ENCODE data around the gene ACP4. TPM values are rescaled to one million over a fixed set of nuclear protein-coding genes. Genes with fewer than 3 reads are reported as not detected.
A peak's percentile ranks its signal among the peaks of the same experiment; 100 is the strongest.

The ACP4 gene
- total RNA-seq, 1 donor from 2014 or later, result not detected

DNA sequence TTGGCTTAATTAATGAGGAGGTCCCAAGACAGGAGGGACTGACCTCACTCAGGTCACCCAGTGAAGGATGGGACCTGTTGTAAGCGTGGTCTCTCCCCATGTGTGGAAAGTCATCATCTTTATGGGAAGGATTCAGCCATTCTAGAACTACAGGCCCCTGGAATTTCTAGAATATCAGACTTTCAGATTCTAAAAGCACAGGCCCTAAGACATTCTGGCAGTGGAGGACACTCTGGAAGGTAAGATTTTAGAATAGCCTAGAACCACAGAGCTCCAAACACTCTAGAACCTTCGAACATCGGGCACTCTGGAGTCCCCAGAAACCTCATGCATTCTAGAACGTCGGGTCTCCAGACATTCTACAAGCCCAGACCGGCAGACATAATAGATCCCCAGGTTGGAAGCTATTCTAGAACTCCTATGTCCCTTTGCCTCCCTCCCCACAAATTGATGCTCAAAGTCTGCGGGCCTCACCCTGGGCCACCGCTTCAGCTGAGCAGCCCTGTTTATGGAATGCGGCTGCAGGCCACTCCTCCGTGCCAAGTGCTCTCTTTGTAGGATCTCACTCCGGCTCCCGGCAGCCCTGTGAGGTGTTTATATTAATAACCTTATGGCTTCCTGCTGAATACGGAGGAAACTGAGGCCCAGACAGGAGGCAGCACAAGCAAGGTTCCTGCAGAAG lies 45.0 kb downstream of the ACP4 start:
- Histone ChIP-seq H3K27me3 (no peaks in the 10 kb centered on the region), H3K27ac (no peak overlapping the region)
- intact Hi-C loops (cut with DNase I), result no loop called here

DNA sequence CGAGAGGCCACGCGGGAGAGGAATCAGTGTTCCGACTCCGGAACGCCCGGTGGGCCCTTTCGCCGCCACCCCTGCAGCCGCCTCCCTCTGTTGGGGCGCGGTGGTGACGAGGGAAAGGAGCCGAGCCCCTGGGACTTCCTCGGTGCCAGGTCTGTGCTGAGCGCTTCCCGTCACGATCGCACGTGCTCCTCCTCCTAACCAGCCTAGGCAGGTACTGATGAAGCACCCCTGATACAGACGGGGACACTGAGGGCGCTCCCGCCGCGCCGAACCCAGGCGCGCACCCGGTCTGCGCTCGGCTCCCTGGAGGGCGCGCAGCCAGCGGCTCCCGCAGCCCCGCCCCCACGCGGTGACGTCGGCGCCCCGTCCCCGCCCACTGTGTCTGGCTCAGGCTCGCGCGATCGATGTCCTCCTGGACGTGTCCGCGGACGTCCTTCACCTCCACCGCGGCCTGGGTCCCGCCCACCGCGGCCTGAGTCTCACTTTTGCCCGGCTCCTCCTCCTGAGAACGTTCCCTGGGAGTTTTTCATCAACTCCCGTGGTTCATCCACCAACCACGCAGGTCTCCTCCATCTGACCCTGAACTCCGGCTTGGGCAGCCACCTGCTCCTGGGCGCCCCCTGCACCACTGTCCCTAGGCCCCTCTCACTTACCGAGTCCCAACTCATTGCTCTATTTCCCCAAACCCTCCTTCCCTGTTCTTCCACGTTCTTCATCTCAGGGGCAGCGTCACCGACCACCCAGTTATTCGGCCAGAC lies 45.7 kb downstream of the ACP4 start:
- Histone ChIP-seq H3K4me1 (no peaks in the 10 kb centered on the region), H3K4me3 (peak overlapping the region; percentile 57 to 64), H3K36me3 (no peaks in the 10 kb centered on the region), H3K27ac (no peak overlapping the region), H3K9me3 (no peaks in the 10 kb centered on the region), H3K27me3 (no peaks in the 10 kb centered on the region)
- TF ChIP-seq, protein P1, sequence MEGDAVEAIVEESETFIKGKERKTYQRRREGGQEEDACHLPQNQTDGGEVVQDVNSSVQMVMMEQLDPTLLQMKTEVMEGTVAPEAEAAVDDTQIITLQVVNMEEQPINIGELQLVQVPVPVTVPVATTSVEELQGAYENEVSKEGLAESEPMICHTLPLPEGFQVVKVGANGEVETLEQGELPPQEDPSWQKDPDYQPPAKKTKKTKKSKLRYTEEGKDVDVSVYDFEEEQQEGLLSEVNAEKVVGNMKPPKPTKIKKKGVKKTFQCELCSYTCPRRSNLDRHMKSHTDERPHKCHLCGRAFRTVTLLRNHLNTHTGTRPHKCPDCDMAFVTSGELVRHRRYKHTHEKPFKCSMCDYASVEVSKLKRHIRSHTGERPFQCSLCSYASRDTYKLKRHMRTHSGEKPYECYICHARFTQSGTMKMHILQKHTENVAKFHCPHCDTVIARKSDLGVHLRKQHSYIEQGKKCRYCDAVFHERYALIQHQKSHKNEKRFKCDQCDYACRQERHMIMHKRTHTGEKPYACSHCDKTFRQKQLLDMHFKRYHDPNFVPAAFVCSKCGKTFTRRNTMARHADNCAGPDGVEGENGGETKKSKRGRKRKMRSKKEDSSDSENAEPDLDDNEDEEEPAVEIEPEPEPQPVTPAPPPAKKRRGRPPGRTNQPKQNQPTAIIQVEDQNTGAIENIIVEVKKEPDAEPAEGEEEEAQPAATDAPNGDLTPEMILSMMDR (IDR thresholded peaks at IDR 0.05), result no peak
- intact Hi-C loops (cut with DNase I), result no loop called here
- no peak for DNase-seq (ENCODE audit: low spot score in 2 of 2)

More for the DNA sequence above, 45.0 kb downstream of the ACP4 start:
- Histone ChIP-seq H3K4me3 (peak overlapping the region; percentile 57 to 64), H3K9me3 (no peaks in the 10 kb centered on the region), H3K36me3 (no peaks in the 10 kb centered on the region), H3K4me1 (no peaks in the 10 kb centered on the region)
- TF ChIP-seq, protein P1 (IDR thresholded peaks at IDR 0.05), result no peak
- no peak for DNase-seq (ENCODE audit: low spot score in 2 of 2)

DNA sequence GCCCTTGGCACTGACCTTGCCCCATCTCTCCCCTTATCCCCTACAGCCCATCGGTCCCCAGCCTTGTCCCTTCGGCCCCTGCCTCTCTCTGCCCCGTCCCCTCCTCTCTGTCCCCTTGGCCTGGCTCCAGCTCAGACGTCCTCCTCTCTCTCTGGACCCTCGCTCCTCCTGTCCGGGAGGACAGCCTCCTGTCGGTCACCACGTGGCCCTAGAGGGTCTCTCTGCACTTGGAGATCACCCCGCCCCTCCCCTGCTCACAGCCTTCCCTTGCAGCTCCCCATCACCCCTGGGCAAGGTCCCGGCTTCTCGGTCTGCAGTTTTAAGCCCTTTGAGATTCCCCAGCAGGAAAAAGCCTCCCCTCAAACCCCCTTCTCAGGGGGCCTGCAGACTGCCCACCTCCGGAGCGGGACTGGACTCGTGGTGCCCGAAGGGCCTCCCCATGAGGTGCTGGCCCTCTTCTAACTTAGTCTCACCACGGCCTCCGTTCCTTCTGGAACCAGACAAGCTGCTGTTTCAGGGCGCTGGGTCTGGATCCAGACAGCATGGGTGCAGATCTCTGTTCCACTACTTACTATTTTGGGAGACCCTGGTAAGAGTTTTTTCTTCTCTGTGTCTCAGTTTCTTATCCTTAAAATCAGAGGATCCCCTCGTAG lies 46.5 kb downstream of the ACP4 start:
- H3K27ac ChIP-seq, result no peak overlapping the region
- no peaks in the 10 kb centered on the region for H3K27me3 ChIP-seq
- no peak for DNase-seq (ENCODE audit: low spot score in 2 of 2)
- H3K9me3 ChIP-seq, result no peaks in the 10 kb centered on the region
- H3K4me3 ChIP-seq, result no peak overlapping the region
- TF ChIP-seq, protein P1 (IDR thresholded peaks at IDR 0.05), result no peak
- intact Hi-C loops (cut with DNase I), result no loop called here
- H3K36me3 ChIP-seq, result no peaks in the 10 kb centered on the region
- no peaks in the 10 kb centered on the region for H3K4me1 ChIP-seq

DNA sequence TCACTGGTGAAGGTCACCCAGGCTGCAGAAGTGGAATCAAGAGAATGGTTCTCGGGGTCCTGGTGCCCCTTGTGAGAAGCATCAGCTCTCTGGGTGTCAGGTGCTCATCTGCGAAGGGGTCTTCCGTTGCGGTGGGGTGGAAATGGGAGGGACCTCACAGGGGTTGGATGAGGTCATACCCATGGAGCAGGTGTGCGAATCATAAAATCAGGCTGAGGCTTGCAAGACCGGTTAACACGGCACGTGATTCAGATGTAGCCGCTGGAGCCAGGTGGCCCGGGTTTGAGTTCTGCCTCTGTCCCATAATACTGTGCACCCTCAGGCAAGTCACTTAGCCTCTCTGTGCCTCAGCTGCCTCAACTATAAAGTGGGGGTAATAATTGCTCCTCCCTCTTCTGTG lies 47.1 kb downstream of the ACP4 start:
- no peaks in the 10 kb centered on the region for H3K9me3 ChIP-seq
- no peaks in the 10 kb centered on the region for H3K4me1 ChIP-seq
- H3K36me3 ChIP-seq, result no peaks in the 10 kb centered on the region
- intact Hi-C loops (cut with DNase I), result no loop called here
- no peak overlapping the region for H3K4me3 ChIP-seq
- TF ChIP-seq, protein P1 (IDR thresholded peaks at IDR 0.05), result no peak
- no peak for DNase-seq (ENCODE audit: low spot score in 2 of 2)
- no peak overlapping the region for H3K27ac ChIP-seq
- H3K27me3 ChIP-seq, result no peaks in the 10 kb centered on the region

DNA sequence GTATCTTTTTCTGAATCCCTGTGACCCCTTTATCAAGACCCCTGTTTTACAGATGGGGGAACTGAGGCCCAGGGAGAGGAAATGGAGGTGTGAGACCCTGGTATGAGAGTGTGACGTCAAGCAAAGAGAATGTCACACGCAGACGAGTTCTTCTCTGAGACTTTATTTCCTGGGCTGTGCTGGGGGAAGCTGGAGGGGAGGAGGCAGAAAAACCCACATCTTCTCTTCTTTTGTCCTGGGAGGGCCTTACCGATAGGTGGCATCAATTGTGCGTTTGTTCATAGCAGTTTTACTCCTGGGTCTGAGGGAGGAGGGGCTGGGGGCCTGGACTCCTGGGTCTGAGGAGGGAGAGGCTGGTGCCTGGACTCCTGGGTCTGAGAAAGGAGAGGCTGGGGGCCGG lies 48.0 kb downstream of the ACP4 start:
- intact Hi-C loops (cut with DNase I), result no loop called here
- Histone ChIP-seq H3K9me3 (no peaks in the 10 kb centered on the region), H3K27me3 (no peaks in the 10 kb centered on the region), H3K4me3 (no peak overlapping the region), H3K4me1 (no peaks in the 10 kb centered on the region), H3K36me3 (no peaks in the 10 kb centered on the region), H3K27ac (no peak overlapping the region)
- no peak for DNase-seq (ENCODE audit: low spot score in 2 of 2)
- TF ChIP-seq, protein P1 (IDR thresholded peaks at IDR 0.05), result no peak

Data from ascending aorta (tissue), 2 donors.